HUES64 (cell line): Measurements from ENCODE around the gene PPM1H.
A peak's percentile ranks its signal among the peaks of the same experiment; 100 is the strongest.
"Not testable (repeated sequence)": the region's sequence is repeated elsewhere in the genome, so short reads cannot be mapped to it uniquely, and the experiment has no call there.

Experiments
- H3K27ac ChIP-seq: 2 replicates; pipeline ENCODE4 v1.7.0; 2013; ENCODE audit warnings: low read depth, low read length, inconsistent platforms
- H3K27me3 ChIP-seq: 2 replicates; pipeline ENCODE4 v1.6.1; 2013; ENCODE audit warnings: mild to moderate bottlenecking, low read length; ENCODE audit not compliant: insufficient read depth
- H3K36me3 ChIP-seq: 2 replicates; pipeline ENCODE4 v1.6.1; 2013; ENCODE audit warnings: mild to moderate bottlenecking, low read length; ENCODE audit not compliant: insufficient read depth
- H3K4me1 ChIP-seq: 2 replicates; pipeline ENCODE4 v1.6.1; 2013; ENCODE audit warnings: mild to moderate bottlenecking, low read length, moderate library complexity; ENCODE audit not compliant: insufficient read depth
- H3K4me3 ChIP-seq: 2 replicates; pipeline ENCODE4 v1.5.1; 2013; ENCODE audit warnings: mild to moderate bottlenecking, low read length, moderate library complexity
- H3K9ac ChIP-seq: 2 replicates; pipeline ENCODE4 v1.6.1; 2013; ENCODE audit warnings: mild to moderate bottlenecking, low read depth, low read length
- H3K9me3 ChIP-seq: 2 replicates; pipeline ENCODE4 v1.6.1; 2013; ENCODE audit warnings: low read depth, low read length; ENCODE audit not compliant: insufficient read depth
- whole genome bisulfite sequencing: fragments of 150-250, 120-280 bp; methylation state at CpG from one replicate; pipeline ENCODE4 v1.1.7; 2013; ENCODE audit warnings: missing lambda C conversion rate; 5-methylcytosine and 5-hydroxymethylcytosine counted together

The PPM1H gene

DNA sequence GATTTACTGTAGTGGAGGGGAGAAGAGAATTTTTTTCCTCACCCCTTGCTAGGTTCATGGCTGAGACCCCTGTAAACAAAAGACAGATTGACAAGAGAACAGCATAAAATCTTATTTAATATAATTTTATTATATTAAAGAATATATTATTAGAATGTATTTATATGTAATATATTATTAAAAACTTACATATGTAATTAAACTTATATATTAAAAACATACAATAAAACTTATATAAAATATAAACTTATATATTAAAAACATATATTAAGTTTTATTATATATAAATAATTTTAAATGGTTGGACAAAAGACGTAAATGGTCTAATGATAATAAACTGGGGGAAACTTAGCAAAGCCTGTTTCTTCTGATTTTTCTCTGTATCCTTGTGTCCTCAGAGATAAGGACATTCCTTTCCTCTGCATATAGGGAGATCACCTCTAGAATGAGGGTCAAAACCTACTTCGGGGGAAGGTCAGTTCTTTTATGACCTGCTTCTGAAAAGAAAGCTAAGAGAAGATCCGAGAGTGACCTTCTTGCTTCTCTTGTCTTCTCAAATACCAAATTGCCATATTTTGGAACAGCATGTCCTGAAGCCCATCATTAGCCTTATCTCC lies 8.9 kb upstream of the PPM1H start:
- no peak overlapping the region for H3K9ac ChIP-seq
- H3K36me3 ChIP-seq, result no peaks in the 10 kb centered on the region
- no peak overlapping the region for H3K27ac ChIP-seq
- no peak overlapping the region for H3K4me3 ChIP-seq
- H3K9me3 ChIP-seq, result no peaks in the 10 kb centered on the region
- H3K27me3 ChIP-seq, result no peaks in the 10 kb centered on the region
- WGBS, result 98% methylated on average over 3 of the region's 3 CpGs
- peaks cover 5% of the 10 kb centered on the region; the same call in 1 of the 2 replicates for H3K4me1 ChIP-seq

DNA sequence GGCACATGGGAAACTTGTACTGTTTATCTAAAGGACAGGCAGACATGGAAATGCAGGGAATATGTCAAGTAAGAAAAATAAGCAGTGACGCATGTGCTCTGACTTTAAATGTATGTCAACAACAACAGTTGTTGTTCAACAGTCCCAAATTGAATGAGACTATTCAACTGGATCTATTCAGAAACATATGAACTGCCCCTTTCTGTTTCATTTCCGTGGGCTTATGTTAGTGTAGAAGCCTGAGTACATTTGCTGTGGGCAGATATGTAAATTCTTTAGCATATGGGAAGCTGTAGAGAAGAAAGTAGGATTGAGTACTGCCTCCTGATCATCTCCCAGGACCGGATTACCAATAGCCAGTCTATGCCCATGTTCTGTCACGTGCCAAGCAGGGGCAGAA lies 7.4 kb upstream of the PPM1H start:
- 77% methylated on average over 2 of the region's 4 CpGs for WGBS
- H3K27ac ChIP-seq, H3K4me3 ChIP-seq, H3K9ac ChIP-seq, H3K27me3 ChIP-seq, H3K36me3 ChIP-seq, H3K4me1 ChIP-seq, H3K9me3 ChIP-seq: not testable (repeated sequence)

DNA sequence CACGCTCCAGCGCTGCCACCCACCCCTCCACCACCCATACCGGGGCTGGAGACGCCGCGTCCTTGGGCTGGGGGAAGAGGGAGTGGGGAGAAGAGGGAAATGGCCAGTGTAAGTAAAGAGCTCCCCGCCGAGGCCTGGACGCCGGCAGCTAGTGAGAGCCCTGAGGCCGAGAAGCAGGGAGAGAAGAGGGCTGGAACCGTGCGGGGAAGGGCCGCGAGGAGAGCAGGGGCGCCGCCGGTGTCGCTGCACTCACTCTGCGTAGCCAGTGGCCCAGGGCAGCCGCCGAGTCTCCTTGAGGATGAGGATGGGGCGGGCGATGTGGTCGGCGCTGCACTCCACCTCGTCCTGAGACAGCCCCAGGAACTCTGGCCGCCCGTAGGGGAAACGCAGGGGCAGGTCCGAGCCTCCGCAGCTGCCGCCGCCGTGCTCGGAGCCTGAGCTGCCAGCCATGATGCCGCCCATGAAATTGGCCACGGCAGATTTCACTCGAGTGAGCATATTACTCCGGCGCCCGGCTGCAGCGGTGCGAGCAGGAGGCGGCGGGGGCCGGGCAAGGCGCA lies 631 bp downstream of the PPM1H start:
- under 1% methylated on average over 47 of the region's 48 CpGs for WGBS
- Histone ChIP-seq H3K4me1 (peaks cover 38% of the 10 kb centered on the region), H3K9me3 (no peaks in the 10 kb centered on the region), H3K36me3 (no peaks in the 10 kb centered on the region), H3K9ac (peak overlapping the region; percentile 66), H3K27me3 (peaks cover 10% of the 10 kb centered on the region; the same call in 1 of the 2 replicates), H3K4me3 (peak overlapping the region; percentile 68), H3K27ac (peak overlapping the region; percentile 32; the same call in 1 of the 2 replicates)

DNA sequence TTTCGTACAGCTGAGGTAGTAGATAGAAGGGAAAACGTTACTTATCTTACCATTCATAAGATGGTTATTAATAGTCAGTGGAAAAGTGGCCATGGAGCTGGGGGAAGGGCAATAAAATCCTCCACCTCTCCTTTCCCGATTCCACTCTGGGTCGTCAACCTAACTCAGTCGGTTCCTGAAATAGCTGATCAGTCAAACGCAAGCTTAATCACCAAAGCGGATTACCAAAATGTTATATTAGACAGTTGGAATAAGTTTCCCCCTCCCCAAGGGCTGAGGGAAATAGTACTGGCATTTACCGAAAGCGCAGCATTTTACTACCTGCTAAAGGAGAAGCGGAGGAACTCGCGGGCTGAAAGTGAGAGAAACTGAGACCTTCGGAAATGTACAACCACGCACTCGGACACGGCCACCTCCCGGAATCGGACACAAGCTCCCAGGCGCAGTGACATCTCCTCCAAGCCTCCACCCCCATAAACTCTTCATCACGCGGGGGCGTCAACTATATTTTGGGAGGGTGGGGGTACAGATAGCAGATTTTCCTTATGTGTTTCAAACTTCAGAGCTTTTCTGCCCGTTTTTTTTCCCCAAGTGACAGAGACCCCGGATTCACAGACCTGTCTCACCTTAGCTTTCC lies 1.2 kb downstream of the PPM1H start:
- Histone ChIP-seq H3K4me3 (peak overlapping the region; percentile 68), H3K9ac (no peak overlapping the region), H3K9me3 (no peaks in the 10 kb centered on the region), H3K27me3 (peaks cover 10% of the 10 kb centered on the region; the same call in 1 of the 2 replicates), H3K27ac (no peak overlapping the region), H3K36me3 (no peaks in the 10 kb centered on the region), H3K4me1 (peaks cover 43% of the 10 kb centered on the region)
- under 1% methylated on average over 19 of the region's 24 CpGs for WGBS

DNA sequence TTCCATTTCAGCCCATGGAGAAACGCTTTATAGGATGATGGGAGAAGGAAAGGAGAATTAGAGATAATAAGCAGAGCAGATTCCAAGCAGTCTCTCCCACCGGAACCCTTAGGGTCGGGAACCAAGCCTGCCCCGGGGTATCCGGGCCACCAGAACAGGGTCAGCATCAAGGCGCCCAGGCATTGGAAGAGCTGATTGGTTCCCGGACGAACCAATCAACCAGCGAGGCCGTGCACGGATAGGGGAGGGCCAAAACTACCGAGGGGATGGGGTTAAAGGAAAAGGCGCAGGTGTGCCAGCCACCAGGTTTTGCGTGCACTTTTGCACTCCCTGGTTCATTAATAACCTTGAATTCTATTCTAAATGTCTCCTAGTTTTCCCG lies 1.7 kb downstream of the PPM1H start:
- Histone ChIP-seq H3K27me3 (peaks cover 10% of the 10 kb centered on the region; the same call in 1 of the 2 replicates), H3K36me3 (no peaks in the 10 kb centered on the region), H3K27ac (no peak overlapping the region), H3K4me1 (peaks cover 48% of the 10 kb centered on the region), H3K9me3 (no peaks in the 10 kb centered on the region), H3K4me3 (peak overlapping the region; percentile 68), H3K9ac (no peak overlapping the region)
- 1% methylated on average over 14 of the region's 15 CpGs for WGBS

DNA sequence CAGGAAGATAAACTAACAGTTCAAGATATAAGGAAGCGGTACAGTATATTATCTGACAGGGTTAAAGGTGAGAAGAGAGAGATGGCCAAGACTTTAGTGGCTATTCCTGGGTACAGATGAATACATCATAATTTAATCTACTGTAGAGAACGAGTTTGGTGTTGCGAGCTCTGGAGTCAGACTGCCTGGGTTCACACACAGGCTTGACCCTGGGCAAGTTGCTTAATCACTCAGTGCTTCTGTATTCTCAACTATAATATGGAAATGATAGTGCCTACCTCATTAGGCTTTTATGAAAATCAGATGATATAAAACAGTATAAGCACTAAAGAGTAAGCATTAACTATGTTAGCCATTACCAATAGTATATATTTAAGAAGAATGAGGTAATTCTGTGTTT lies 3.5 kb downstream of the PPM1H start:
- Histone ChIP-seq H3K9me3 (no peaks in the 10 kb centered on the region), H3K27me3 (peaks cover 10% of the 10 kb centered on the region; the same call in 1 of the 2 replicates), H3K36me3 (no peaks in the 10 kb centered on the region), H3K4me3 (no peak overlapping the region), H3K27ac (no peak overlapping the region), H3K9ac (no peak overlapping the region), H3K4me1 (peaks cover 52% of the 10 kb centered on the region)
- WGBS, result 90% methylated on average over 3 of the region's 3 CpGs

DNA sequence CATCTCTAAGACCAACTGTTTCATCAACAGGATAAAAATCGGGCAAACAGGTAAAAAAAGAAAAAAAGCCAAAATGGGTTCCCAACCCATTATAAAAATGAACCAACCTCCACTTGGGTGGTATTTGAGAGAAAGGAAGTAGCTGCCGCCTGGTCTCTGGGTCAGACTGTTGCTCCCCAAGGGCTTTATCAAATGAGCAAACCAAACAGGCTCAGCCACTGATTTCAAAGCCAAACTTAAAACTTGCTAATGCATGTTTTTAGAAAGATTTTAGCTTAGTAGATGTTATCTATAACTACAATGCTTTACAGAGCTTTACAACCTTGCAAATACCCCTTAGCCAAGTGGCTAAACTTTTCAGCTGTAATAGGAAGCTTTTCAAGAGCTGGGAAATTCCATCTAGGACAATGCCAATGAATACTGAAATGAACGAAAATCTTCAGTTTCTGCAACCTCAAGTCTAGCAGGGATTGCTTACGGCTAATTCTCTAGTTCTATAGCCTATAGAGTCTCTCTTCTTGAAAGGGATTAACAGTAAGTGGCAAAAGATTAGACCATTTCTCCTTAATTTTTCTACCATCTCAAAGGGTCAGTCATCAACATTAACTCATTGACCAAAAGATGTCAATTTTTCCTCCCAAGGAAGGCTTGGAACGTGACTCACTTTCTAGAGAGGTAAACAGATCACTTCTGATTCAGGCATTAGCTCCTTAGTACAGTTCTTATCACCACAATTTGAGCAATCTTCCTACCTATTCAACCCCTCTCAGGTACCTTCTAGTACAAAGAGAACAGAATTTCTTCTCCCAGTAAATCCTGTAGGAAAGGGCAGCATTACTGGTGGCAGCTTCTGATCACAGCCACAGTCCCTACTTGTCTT lies 4.2 kb downstream of the PPM1H start:
- WGBS, result 56% methylated on average over 4 of the region's 5 CpGs

DNA sequence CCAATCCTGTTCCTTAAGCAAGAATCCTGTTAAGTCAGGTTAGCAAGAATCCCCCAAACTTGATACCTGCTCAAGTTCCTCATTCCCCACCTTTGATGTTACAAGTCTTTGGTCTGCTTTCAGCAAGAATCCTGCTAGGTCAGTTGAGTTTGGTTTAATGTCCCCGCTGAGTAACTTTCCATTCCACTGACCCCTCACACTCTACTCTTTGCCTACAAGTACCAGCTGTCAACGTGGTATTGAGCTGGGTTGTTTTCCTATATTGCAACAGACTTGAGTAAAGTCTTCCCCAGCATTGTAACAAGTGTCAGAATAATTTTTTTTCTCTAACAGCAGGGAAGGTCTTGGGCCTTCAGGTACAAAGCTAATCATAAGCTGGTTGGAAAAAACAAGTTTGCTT lies 6.3 kb downstream of the PPM1H start:
- Histone ChIP-seq H3K27ac (no peak overlapping the region), H3K9ac (no peak overlapping the region), H3K4me1 (peaks cover 43% of the 10 kb centered on the region), H3K9me3 (no peaks in the 10 kb centered on the region), H3K4me3 (no peak overlapping the region), H3K36me3 (no peaks in the 10 kb centered on the region), H3K27me3 (peaks cover 4% of the 10 kb centered on the region; the same call in 1 of the 2 replicates)
- WGBS, result 79% methylated on average over 2 of the region's 2 CpGs

More for the DNA sequence above, 4.2 kb downstream of the PPM1H start:
- peaks cover 10% of the 10 kb centered on the region; the same call in 1 of the 2 replicates for H3K27me3 ChIP-seq
- H3K4me1 ChIP-seq, result peaks cover 47% of the 10 kb centered on the region
- no peaks in the 10 kb centered on the region for H3K9me3 ChIP-seq
- peak overlapping the region; percentile 33; the same call in 1 of the 2 replicates for H3K27ac ChIP-seq
- no peak overlapping the region for H3K4me3 ChIP-seq
- no peak overlapping the region for H3K9ac ChIP-seq
- H3K36me3 ChIP-seq, result no peaks in the 10 kb centered on the region

DNA sequence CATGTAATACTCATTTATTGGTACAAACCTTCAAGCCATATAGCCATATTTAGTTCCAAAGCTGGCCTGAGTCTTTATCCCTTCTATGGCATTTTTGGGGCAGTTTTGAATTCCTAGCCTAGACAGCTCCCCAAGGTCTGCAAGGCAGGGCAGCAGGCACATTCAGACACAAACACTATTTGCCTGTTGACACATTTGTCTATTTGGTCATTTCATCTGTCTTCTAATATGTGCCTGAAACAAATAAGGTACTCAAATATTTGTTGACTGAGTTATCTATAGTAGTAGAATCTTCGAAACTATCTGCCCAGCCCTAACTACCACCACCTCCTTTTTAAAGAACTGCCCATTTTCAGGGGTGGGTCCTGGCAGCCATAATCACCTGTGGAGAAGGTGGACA lies 9.3 kb downstream of the PPM1H start:
- Histone ChIP-seq H3K27ac (no peak overlapping the region), H3K9ac (no peak overlapping the region), H3K36me3 (no peaks in the 10 kb centered on the region), H3K27me3 (no peaks in the 10 kb centered on the region), H3K9me3 (no peaks in the 10 kb centered on the region), H3K4me1 (peaks cover 31% of the 10 kb centered on the region), H3K4me3 (no peak overlapping the region)
- no CpG with 5 or more reads among the region's 1 CpG for WGBS

DNA sequence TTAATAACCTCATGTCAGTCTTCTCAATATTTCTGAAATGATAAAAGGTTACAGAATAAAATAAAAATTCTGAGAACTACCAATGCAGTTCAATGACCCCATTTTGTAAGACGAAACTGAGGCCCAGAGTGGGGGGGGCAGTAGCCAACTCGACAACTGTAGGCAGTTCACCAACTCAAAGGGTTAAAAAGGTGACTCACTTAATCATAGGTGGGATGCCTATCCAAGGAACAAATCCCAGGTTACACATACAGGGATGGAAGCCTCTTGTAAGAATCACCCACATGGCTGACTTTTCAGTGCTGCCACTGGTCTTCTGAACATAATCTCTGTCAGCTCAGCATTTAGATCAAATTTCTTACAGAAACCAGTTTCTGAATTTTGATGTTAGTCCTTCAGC lies 10.9 kb downstream of the PPM1H start:
- Histone ChIP-seq H3K4me1 (peaks cover 18% of the 10 kb centered on the region), H3K27me3 (no peaks in the 10 kb centered on the region), H3K27ac (no peak overlapping the region), H3K36me3 (no peaks in the 10 kb centered on the region), H3K9me3 (no peaks in the 10 kb centered on the region), H3K4me3 (no peak overlapping the region), H3K9ac (no peak overlapping the region)
- WGBS, result 80% methylated on average over 2 of the region's 2 CpGs

DNA sequence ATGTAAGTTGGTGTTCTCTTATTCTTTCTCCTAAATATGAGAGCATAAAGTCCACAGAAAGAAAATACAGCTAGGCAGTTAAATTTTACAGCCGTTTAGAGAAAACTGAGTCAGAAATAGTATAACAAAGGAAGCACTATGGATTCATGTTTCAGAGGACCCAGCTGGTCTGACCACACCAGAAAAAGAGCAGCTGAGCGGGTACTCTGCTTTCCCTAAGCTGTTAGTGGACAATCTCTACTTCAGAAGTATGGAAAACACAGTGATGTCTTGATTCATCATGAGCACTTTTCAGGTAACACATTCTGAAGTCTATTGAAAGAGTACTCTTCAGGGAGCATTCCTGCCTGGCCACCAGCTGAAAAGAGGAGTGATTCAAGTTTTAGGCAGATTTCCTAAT lies 12.4 kb downstream of the PPM1H start:
- Histone ChIP-seq H3K36me3 (no peaks in the 10 kb centered on the region), H3K27ac (no peak overlapping the region), H3K27me3 (no peaks in the 10 kb centered on the region), H3K4me3 (no peak overlapping the region), H3K4me1 (peaks cover 19% of the 10 kb centered on the region), H3K9me3 (no peaks in the 10 kb centered on the region), H3K9ac (no peak overlapping the region)
- WGBS, result 87% methylated on average over 2 of the region's 2 CpGs
